Measurements from ENCODE around the gene SWSAP1. TPM values are rescaled to one million over a fixed set of nuclear protein-coding genes. Genes with fewer than 3 reads are reported as not detected.

The SWSAP1 gene
- total RNA-seq, 1 experiment from 2014 or later, result 2.5 TPM

DNA sequence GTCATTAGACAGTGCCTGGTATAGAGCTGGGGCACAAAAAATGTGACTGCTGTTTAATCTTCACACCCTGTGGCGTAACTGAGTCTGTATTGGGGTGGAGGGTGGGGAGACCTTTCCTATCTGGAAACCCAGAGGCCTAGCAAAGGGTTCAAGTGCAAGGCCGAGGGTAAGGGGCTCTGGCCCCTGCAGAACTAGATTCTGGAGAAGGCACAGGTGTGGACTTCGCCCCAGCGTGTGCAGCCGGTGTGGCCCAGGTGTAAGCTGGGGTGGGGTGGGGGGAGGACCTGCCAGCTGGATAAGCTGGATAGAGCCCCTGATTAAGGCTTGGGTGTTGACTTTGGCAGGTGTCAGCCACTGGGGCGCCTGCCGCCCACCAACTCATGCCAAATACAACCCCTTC lies 36.3 kb upstream of the SWSAP1 start:
- H3K9me3 ChIP-seq (ENCODE audit: control insufficient read depth in 1 of 2, insufficient read depth in 1 of 2, low read depth in 1 of 2, low read length in 2 of 2), result peaks cover 0 to 5% of the 10 kb centered on the region in 2 experiments; a peak in 1 of 4 replicates
- H3K79me2 ChIP-seq (ENCODE audit: insufficient read depth, low read length), result no peaks in the 10 kb centered on the region
- H3K4me2 ChIP-seq (ENCODE audit: low read length), result peak overlapping the region; percentile 96; the same call in 1 of the 2 replicates
- H4K20me1 ChIP-seq (ENCODE audit: insufficient read depth), result no peaks in the 10 kb centered on the region
- H3K4me3 ChIP-seq (replicated peaks in 1 of 2; ENCODE audit: low read depth in 1 of 2, low read length in 2 of 2), result no peak overlapping the region
- ChIA-PET RAD21 (ENCODE audit: low non-redundant PET in 1 of 2, low total read pairs in 2 of 2, uncharacterized antibody in 2 of 2, unreplicated experiment in 2 of 2) (no interaction called here), POLR2A (no interaction called here), CTCF (interaction anchor here (1.6 kb wide), 1 partner anchor 43 kb away, joined by 3 read pairs; no protein-coding TSS in a partner anchor)
- intact Hi-C loops (cut with micrococcal nuclease), result no loop called here
- TF ChIP-seq CEBPB (IDR thresholded peaks at IDR 0.05; ENCODE audit: low read depth) (no peak), SRF (IDR thresholded peaks at IDR 0.05; ENCODE audit: low read depth) (no peak), EGR1 (IDR thresholded peaks at IDR 0.05; ENCODE audit: low read depth) (no peak), JUND (IDR thresholded peaks at IDR 0.05) (no peak), CBX3 (IDR thresholded peaks at IDR 0.05; ENCODE audit: low read depth) (no peak), POLR2A (IDR thresholded peaks at IDR 0.05; ENCODE audit: borderline replicate concordance, extremely low read depth, insufficient read depth, insufficient read length) (no peak), RAD21 (IDR thresholded peaks at IDR 0.05; ENCODE audit: low read depth) (no peak), ELF1 (IDR thresholded peaks at IDR 0.05; ENCODE audit: borderline replicate concordance, low read depth) (no peak), POLR2AphosphoS5 (IDR thresholded peaks at IDR 0.05; ENCODE audit: low read depth, low read length) (no peak), SIN3A (IDR thresholded peaks at IDR 0.05; ENCODE audit: low read depth) (no peak), TCF7L2 (IDR thresholded peaks at IDR 0.05; ENCODE audit: borderline replicate concordance, extremely low read depth, insufficient read depth, insufficient read length) (no peak), EZH2 (IDR thresholded peaks at IDR 0.05) (no peak)
- TF ChIP-seq, protein P1, sequence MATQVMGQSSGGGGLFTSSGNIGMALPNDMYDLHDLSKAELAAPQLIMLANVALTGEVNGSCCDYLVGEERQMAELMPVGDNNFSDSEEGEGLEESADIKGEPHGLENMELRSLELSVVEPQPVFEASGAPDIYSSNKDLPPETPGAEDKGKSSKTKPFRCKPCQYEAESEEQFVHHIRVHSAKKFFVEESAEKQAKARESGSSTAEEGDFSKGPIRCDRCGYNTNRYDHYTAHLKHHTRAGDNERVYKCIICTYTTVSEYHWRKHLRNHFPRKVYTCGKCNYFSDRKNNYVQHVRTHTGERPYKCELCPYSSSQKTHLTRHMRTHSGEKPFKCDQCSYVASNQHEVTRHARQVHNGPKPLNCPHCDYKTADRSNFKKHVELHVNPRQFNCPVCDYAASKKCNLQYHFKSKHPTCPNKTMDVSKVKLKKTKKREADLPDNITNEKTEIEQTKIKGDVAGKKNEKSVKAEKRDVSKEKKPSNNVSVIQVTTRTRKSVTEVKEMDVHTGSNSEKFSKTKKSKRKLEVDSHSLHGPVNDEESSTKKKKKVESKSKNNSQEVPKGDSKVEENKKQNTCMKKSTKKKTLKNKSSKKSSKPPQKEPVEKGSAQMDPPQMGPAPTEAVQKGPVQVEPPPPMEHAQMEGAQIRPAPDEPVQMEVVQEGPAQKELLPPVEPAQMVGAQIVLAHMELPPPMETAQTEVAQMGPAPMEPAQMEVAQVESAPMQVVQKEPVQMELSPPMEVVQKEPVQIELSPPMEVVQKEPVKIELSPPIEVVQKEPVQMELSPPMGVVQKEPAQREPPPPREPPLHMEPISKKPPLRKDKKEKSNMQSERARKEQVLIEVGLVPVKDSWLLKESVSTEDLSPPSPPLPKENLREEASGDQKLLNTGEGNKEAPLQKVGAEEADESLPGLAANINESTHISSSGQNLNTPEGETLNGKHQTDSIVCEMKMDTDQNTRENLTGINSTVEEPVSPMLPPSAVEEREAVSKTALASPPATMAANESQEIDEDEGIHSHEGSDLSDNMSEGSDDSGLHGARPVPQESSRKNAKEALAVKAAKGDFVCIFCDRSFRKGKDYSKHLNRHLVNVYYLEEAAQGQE (IDR thresholded peaks at IDR 0.05; ENCODE audit: low read depth), result no peak
- TF ChIP-seq, protein P2, sequence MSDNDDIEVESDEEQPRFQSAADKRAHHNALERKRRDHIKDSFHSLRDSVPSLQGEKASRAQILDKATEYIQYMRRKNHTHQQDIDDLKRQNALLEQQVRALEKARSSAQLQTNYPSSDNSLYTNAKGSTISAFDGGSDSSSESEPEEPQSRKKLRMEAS (IDR thresholded peaks at IDR 0.05), result no peak
- TF ChIP-seq, protein P3, sequence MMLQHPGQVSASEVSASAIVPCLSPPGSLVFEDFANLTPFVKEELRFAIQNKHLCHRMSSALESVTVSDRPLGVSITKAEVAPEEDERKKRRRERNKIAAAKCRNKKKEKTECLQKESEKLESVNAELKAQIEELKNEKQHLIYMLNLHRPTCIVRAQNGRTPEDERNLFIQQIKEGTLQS (IDR thresholded peaks at IDR 0.05), result no peak
- DNase-seq (ENCODE audit: low read depth, low spot score) (no peak), ATAC-seq (no peak)
- H3K4me1 ChIP-seq (ENCODE audit: control insufficient read depth in 1 of 2, insufficient read depth in 2 of 2, low read length in 2 of 2), result peaks cover 9 to 25% of the 10 kb centered on the region in 2 experiments
- no peak overlapping the region for H3K9ac ChIP-seq (ENCODE audit: low read length)
- peaks cover 15 to 16% of the 10 kb centered on the region in 2 experiments for H3K36me3 ChIP-seq (ENCODE audit: control insufficient read depth in 1 of 2, insufficient read depth in 2 of 2, low read length in 2 of 2)
- no peak overlapping the region for H2AFZ ChIP-seq (ENCODE audit: low read depth, low read length, poor library complexity, severe bottlenecking)
- no peaks in the 10 kb centered on the region for H3K27me3 ChIP-seq (ENCODE audit: insufficient read depth, low read length)
- no peaks in the 10 kb centered on the region for H3K9me2 ChIP-seq (ENCODE audit: insufficient read depth)
- BruUV-seq (replicated peaks), result no TSS peak
- H3K27ac ChIP-seq (ENCODE audit: low read depth, low read length), result no peak overlapping the region
